HG02885 (cell line): ENCODE measurements around the gene GAS7.
A peak's percentile ranks its signal among the peaks of the same experiment; 100 is the strongest.

ENCODE experiments used
- ATAC-seq: cut with Tn5 transposase; IDR thresholded peaks from one replicate; pipeline ENCODE4 v1.9.1; 2021; ENCODE audit warnings: mild to moderate bottlenecking; ENCODE audit not compliant: unreplicated experiment, poor library complexity

GAS7 gene

GRCh38 chr17:10082795-10083194 lies 115.6 kb downstream of the GAS7 start:
- ATAC-seq, result no peak

- no peak for ATAC-seq
Measured at GRCh38 chr17:10081571-10082169, 116.7 kb downstream of the GAS7 start.

- no peak for ATAC-seq
Measured at GRCh38 chr17:10077561-10078299, 120.7 kb downstream of the GAS7 start.

- ATAC-seq, result no peak
Measured at GRCh38 chr17:10075919-10076318, 122.5 kb downstream of the GAS7 start.

GRCh38 chr17:10073941-10074340 lies 124.5 kb downstream of the GAS7 start:
- ATAC-seq, result no peak

- ATAC-seq, result no peak
Measured at GRCh38 chr17:10072556-10073425, 125.6 kb downstream of the GAS7 start.

DNA sequence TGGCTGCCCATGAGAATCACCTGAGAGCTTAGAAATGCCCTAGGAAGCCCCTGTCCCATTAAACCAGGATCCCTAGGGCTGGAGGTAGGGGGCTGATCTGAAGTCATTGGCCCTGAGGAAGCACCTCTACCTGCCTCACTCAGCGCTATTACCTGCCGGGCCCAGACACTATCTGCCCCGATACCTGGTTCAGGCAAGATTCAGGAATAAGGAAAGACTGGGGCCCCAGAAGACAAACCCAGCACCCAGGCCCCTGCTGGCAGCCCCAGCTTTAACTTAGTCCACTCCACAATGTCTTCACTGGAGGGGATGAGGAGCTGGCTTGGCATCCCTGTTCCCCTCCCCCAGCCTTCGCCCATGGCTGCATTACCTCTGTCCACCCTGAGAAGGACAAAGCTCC lies 126.3 kb downstream of the GAS7 start:
- no peak for ATAC-seq

DNA sequence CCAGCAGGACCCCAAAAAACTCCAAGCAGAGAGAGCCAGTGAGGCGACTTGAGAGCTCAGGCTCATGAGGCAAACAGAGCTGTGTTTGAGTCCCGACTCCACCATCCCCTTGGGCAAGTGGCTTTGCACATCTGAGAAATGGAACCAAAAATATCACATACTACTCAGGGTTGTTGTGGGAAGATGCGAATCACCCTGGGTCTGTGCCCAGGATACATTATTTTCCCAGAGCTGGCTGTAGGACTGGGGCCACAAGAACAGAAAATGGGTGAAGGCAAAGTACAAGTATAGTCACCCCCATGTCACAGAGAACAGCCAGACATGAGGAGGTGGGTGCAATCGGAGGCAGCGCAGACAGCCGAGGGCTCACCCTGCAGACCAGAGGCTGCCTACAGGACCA lies 127.3 kb downstream of the GAS7 start:
- no peak for ATAC-seq

DNA sequence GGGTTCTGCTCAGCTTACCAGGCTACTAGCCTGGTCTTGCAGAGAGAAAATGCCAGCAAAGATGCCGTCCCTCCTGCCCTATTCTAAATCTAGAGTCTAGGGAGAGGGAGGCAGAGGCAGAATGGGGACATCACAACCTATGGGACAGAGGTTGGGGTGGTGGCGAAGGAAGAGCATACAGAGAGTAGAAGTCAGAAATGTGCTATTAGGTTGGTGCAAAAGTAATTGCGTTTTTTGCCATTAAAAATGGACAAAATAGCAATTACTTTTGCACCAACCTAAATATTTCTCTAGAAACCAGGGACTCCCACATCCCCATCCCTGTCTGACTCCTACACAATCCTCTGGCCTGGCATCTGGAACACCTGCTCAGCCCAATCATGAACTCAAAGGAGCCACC lies 127.7 kb downstream of the GAS7 start:
- ATAC-seq, result no peak

DNA sequence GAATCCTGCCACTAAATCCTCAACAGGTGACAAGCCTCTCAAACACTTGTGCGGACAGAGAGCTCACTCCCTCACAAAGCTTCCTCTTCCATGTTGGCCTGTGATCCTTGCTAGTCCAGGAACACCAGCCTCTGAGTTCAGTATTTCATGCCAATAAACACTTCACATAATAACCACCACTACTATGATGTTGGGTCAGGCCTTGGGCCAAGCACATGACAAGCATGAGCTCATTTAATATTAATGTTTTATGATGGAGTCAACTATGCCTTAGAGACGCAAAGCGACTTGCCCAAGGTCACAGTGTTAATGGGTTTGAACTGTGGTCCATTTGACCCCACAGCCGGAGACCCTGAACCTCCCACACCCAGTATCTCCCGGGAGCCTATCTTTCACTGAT lies 129.1 kb downstream of the GAS7 start:
- ATAC-seq, result no peak

DNA sequence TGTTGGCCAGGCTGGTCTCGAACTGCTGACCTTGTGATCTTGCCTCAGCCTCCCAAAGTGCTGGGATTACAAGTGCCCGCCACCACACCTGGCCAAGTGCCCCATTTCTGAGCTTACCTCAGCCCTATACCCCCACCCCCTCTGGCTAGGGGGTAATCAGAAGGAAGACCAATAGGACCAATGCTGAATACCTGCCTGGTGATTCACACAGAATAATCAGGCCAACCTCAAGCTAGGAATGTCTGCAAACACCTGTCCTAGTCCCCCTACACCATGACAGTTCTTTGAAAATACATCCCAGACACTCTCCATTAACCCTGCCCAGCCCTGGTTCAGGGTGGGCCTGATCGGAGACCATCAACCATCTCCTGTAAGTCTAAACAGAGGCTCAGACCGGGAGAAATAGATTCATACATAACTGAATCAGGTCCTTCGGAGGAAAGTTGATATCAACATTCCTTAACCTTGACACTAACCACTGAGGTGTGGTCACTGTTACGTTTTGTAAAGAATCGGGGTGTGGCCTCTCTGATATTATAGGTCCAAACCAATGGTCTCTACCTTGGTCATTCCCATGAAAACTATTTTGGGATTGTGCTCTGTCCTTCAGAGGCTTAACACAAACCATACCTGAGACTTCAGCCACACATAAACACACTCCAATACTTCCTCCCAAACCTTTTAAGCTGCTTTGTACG lies 130.8 kb downstream of the GAS7 start:
- ATAC-seq, result no peak

- no peak for ATAC-seq
Measured at GRCh38 chr17:10064536-10064935, 133.9 kb downstream of the GAS7 start.

DNA sequence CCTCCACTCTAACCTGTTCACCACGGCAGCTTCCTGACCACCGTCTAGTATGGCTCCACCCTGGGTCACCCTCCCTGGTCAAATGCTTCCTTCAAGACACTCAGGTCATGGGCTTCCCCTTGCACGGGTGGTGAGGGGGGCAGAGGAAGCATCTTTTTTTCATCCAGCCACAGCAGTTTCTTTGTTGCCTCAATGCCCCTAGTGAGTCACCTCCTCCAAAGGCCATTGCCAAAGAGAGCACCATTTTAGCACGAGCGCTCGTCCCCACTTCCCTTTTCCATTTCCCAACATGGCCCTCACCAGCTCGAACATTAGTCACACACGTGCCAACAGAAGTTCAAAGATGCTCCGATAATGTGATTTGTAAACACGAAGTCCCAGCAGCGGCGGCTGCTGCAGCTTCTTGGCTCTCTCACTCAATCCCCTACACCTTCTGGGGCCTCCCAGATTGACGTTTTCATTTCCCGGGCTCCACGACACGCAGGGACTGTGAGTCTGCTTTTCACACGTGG lies 134.6 kb downstream of the GAS7 start:
- ATAC-seq, result no peak

GRCh38 chr17:10062691-10063385 lies 135.6 kb downstream of the GAS7 start:
- ATAC-seq, result peak; percentile 35

GRCh38 chr17:10061111-10061845 lies 137.1 kb downstream of the GAS7 start:
- no peak for ATAC-seq

DNA sequence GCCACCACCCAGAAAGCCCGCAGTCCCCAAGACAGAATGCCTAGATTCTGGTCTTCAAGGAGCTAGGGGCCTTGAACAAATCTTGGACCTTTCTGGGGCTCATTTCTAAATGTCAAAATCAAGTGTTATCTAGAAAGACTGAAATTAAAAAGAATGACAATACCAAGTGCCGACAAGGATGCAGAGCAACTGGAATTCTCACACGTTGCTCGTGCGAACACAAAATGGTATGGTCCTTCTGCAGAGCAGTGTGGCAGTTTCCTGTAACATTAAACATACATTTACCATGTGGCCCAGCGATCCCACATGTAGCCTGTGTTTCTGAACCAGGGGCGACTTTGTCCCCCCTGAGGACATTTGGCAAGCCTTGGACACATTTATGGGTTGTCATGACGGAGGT lies 137.9 kb downstream of the GAS7 start:
- ATAC-seq, result no peak

- ATAC-seq, result peak; percentile 80
Measured at GRCh38 chr17:10059684-10060211, 138.7 kb downstream of the GAS7 start.

DNA sequence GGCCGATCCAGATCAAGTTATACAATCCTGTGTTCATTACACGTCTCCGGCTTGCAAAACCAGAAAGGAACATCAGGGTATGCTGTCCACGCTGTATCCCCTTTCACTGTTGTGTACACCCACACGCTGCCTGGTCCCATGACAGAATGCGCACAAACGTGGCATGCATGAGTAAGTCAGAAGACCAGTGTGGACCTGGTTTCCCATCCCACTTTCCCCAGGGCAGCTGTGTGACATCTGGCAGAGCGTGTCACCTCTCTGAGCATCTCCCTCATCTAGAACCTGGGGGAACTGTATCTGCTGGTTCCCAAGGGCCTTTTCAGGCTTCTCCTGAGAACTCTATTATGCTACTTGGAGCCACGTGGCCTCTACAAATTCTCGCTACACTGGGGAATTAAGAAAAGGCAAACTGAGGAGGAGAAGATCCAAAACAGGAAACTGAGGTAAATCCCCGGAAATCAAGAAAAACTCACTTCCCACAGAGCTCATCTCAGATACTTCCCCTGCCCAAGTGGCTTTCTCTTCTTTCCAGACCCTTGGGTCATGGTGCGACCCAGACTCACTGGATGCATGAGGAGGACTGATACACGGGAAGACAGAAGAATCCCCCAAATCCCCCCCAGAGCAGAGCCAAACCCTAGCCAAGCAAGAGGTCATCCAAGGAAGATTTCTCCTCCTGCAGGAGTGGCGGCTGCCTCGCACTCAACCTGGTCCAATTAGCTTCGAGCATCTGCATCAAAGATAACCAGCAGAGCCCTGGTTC lies 139.3 kb downstream of the GAS7 start:
- peak; percentile 36 for ATAC-seq
